ENCODE data around the gene OR5H14.

DNA sequence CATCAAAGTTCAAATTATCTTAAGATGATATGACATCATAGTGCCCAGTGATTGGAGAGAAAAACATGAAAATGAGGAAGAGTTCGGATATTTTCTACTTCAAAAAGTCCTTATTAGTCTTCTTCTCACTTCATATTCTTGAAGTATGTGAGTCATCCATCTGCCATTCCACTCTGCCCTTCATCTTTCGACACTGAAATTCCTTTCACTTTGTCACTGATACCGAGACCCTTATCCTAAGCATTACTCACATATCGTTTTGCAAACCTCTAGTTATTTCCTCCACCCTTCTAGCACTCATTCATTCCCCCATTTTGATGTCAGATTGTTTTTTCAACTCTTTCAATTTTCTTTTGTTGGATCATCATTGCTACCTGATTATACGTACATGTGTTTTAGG, 4.0 kb downstream of the OR5H14 start:
- no peak for TF ChIP-seq YY1 (IDR thresholded peaks at IDR 0.05; ENCODE audit: low read depth, low read length)
- TF ChIP-seq ZNF622 (IDR thresholded peaks at IDR 0.05) = no peak
- TF ChIP-seq, protein P1, sequence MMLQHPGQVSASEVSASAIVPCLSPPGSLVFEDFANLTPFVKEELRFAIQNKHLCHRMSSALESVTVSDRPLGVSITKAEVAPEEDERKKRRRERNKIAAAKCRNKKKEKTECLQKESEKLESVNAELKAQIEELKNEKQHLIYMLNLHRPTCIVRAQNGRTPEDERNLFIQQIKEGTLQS (IDR thresholded peaks at IDR 0.05; ENCODE audit: borderline replicate concordance, extremely low read depth, low read depth, low read length) = no peak
- TF ChIP-seq FOXM1 (IDR thresholded peaks at IDR 0.05; ENCODE audit: low read depth, low read length) = no peak
- TF ChIP-seq CTCF (IDR thresholded peaks at IDR 0.05 in 2 of 3, conservative IDR thresholded peaks at IDR 0.05 in 1 of 3; ENCODE audit: control insufficient read depth in 2 of 3, extremely low read depth in 1 of 3, insufficient read depth in 1 of 3, low read depth in 3 of 3, low read length in 3 of 3) = no peak
- TF ChIP-seq BCL11A (IDR thresholded peaks at IDR 0.05; ENCODE audit: low read depth, low read length) = no peak
- TF ChIP-seq MXI1 (IDR thresholded peaks at IDR 0.05; ENCODE audit: low read depth, low read length) = no peak
- no peak for TF ChIP-seq RAD21 (IDR thresholded peaks at IDR 0.05; ENCODE audit: insufficient read depth, low read depth, low read length)
- no peak for TF ChIP-seq CREB1 (IDR thresholded peaks at IDR 0.05; ENCODE audit: low read depth)
- TF ChIP-seq EZH2 (IDR thresholded peaks at IDR 0.05; ENCODE audit: borderline replicate concordance, control insufficient read depth, low read depth, low read length) = no peak
- TF ChIP-seq, protein P2, sequence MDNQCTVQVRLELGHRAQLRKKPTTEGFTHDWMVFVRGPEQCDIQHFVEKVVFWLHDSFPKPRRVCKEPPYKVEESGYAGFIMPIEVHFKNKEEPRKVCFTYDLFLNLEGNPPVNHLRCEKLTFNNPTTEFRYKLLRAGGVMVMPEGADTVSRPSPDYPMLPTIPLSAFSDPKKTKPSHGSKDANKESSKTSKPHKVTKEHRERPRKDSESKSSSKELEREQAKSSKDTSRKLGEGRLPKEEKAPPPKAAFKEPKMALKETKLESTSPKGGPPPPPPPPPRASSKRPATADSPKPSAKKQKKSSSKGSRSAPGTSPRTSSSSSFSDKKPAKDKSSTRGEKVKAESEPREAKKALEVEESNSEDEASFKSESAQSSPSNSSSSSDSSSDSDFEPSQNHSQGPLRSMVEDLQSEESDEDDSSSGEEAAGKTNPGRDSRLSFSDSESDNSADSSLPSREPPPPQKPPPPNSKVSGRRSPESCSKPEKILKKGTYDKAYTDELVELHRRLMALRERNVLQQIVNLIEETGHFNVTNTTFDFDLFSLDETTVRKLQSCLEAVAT (IDR thresholded peaks at IDR 0.05) = no peak
- no peak for TF ChIP-seq SMC3 (IDR thresholded peaks at IDR 0.05; ENCODE audit: borderline replicate concordance, low read length)

All from GM12878 (cell line).